Stimulated activated CD4-positive, alpha-beta T cell treated with anti-CD3 and anti-CD28 coated beads, Interleukin-4, amount 100 ng/mL, for 48 hours (primary cell): ENCODE measurements around the gene PIK3R4.

ENCODE experiments used
- DNase-seq, 2 donors: peaks; one replicate each; pipeline ENCODE4 v3.0.0-alpha.2; 2020; ENCODE audit warnings: low read depth in 2 of 2

The PIK3R4 gene

DNA sequence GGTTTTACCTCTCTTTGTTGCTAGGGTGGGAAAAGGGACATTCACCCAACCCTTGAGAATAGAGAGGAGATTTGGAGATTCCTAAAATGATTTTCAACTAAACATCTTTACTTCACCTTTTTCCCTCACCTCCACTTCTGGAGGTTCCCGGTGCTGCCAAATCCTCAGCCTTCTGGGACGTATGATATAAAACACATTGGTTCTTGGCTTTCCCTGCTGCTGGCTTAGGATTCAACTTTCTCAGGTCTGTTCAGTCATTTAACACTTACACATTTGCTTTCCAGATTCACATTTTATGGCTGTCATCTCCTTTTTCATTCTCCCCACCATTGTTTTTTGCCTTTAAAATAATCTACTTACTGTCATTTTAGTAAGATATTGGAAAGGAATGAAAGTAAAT, 106.6 kb downstream of the PIK3R4 start:
- no peak for DNase-seq

DNA sequence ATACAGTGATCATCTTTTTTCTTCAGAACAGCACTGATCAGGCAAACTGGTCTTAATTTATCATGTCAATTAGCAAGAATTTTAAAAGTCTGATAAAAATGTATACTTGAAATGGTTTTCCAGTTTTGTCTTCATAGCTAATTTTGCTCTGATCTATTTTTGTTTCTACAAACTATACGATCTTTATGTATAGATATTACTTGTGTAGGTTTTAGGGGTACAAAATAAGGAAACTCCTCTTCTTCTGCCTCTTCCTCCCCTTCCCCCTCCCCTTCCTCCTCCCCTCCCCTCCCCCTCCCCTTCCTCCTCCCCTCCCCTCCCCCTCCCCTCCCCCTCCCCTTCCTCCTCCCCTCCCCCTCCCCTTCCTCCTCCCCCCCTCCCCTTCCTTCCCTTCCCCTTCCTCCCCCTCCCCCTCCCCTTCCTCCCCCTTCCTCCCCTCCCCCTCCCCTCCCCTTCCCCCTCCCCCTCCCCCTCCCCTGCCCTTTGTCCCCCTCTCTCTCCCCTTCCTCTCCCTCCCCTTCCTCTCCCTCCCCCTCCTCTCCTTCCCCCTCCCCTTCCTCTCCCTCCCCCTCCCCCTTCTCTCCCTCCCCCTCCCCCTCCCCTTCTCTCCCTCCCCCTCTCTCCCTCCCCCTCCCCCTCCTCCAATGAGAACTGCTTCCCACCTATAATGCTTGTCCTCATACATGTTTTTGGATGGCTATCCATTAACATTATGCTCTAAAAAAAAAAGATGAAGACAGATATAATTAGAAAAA, 110.0 kb downstream of the PIK3R4 start:
- DNase-seq, result no peak

DNA sequence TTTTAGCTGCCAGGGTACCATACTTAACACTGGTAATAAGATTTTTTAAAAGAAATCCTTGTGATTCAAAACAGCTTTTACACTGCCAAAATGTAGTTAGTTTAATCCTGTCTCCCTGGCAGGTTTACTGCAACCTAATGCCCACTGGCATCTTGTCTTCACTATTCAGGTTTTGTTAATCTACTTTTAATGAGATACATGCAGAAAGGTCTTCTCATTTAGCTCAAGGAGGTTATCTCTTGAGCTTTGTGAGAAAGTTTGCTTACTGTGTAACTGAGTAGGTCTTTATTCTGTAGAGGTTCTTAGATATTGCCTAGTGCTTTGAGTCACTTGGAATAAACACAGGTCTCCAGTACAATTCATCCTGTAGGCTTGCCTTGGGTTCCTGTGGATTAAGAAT, 110.7 kb downstream of the PIK3R4 start:
- DNase-seq, result no peak

DNA sequence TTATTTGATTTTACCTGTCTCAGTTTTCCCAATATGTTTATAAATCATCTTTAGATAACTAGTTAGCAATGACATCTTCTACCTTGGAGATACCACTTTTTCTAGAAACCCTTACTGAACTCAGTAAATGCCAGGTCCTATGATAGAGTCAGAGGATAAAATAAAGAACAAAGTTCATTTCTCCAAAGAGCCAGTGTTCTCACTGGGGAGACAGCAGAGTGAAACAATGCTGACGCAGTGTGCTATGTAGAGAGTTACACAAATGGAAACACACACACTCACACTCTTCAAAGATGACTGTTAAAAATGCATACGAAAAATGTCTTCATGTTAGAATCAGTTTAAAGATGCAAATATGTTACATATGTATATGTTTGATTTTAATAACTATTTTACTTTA, 111.3 kb downstream of the PIK3R4 start:
- DNase-seq, result no peak
